Measurements from ENCODE around the gene TRAPPC3.

Gene TRAPPC3

GRCh38 chr1:36094621-36095061, 54.6 kb downstream of the TRAPPC3 start:
- Histone ChIP-seq H3K27me3 (ENCODE audit: insufficient read depth, low read length, poor library complexity) (no peaks in the 10 kb centered on the region), H3K9ac (ENCODE audit: low read depth, low read length) (no peak overlapping the region), H3K4me2 (ENCODE audit: insufficient read depth, low read length) (no peak overlapping the region), H2AFZ (ENCODE audit: low read depth, low read length) (no peak overlapping the region), H3K27ac (ENCODE audit: low read length) (no peak overlapping the region), H4K20me1 (ENCODE audit: insufficient read depth, low read length) (peaks cover 25% of the 10 kb centered on the region), H3K9me3 (ENCODE audit: insufficient read depth, low read length, severe bottlenecking) (no peaks in the 10 kb centered on the region), H3K36me3 (ENCODE audit: insufficient read depth, low read length) (peaks cover 48% of the 10 kb centered on the region), H3K79me2 (ENCODE audit: insufficient read depth, low read length) (peaks cover 31% of the 10 kb centered on the region), H3K4me3 (ENCODE audit: low read depth in 1 of 2, low read length in 2 of 2) (no peak overlapping the region), H3K4me1 (ENCODE audit: insufficient read depth, low read length) (peaks cover 27% of the 10 kb centered on the region)
- ATAC-seq (ENCODE audit: insufficient read depth, low read depth), result no peak
- no peak for TF ChIP-seq EZH2 (IDR thresholded peaks at IDR 0.05; ENCODE audit: borderline replicate concordance, low read depth, low read length, severe bottlenecking)
- TF ChIP-seq CTCF (IDR thresholded peaks at IDR 0.05; ENCODE audit: borderline replicate concordance, extremely low read depth, low read length, poor library complexity, severe bottlenecking), result no peak
- no peak for DNase-seq

GRCh38 chr1:36093929-36094328, 55.4 kb downstream of the TRAPPC3 start:
- TF ChIP-seq CTCF (IDR thresholded peaks at IDR 0.05; ENCODE audit: borderline replicate concordance, extremely low read depth, low read length, poor library complexity, severe bottlenecking) (no peak), EZH2 (IDR thresholded peaks at IDR 0.05; ENCODE audit: borderline replicate concordance, low read depth, low read length, severe bottlenecking) (no peak)
- H3K4me3 ChIP-seq (ENCODE audit: low read depth in 1 of 2, low read length in 2 of 2), result no peak overlapping the region
- ATAC-seq (ENCODE audit: insufficient read depth, low read depth) (no peak), DNase-seq (no peak)
- peaks cover 28% of the 10 kb centered on the region for H4K20me1 ChIP-seq (ENCODE audit: insufficient read depth, low read length)
- no peak overlapping the region for H3K9ac ChIP-seq (ENCODE audit: low read depth, low read length)
- peaks cover 27% of the 10 kb centered on the region for H3K4me1 ChIP-seq (ENCODE audit: insufficient read depth, low read length)
- H3K4me2 ChIP-seq (ENCODE audit: insufficient read depth, low read length), result no peak overlapping the region
- H3K9me3 ChIP-seq (ENCODE audit: insufficient read depth, low read length, severe bottlenecking), result no peaks in the 10 kb centered on the region
- H3K27me3 ChIP-seq (ENCODE audit: insufficient read depth, low read length, poor library complexity), result no peaks in the 10 kb centered on the region
- H3K79me2 ChIP-seq (ENCODE audit: insufficient read depth, low read length), result peaks cover 38% of the 10 kb centered on the region
- no peak overlapping the region for H3K27ac ChIP-seq (ENCODE audit: low read length)
- H2AFZ ChIP-seq (ENCODE audit: low read depth, low read length), result no peak overlapping the region
- H3K36me3 ChIP-seq (ENCODE audit: insufficient read depth, low read length), result peaks cover 51% of the 10 kb centered on the region

- H3K4me1 ChIP-seq (ENCODE audit: insufficient read depth, low read length), result peaks cover 31% of the 10 kb centered on the region
- no peak overlapping the region for H2AFZ ChIP-seq (ENCODE audit: low read depth, low read length)
- peaks cover 28% of the 10 kb centered on the region for H4K20me1 ChIP-seq (ENCODE audit: insufficient read depth, low read length)
- H3K79me2 ChIP-seq (ENCODE audit: insufficient read depth, low read length), result peaks cover 40% of the 10 kb centered on the region
- H3K27me3 ChIP-seq (ENCODE audit: insufficient read depth, low read length, poor library complexity), result no peaks in the 10 kb centered on the region
- H3K9ac ChIP-seq (ENCODE audit: low read depth, low read length), result no peak overlapping the region
- no peak overlapping the region for H3K27ac ChIP-seq (ENCODE audit: low read length)
- no peak overlapping the region for H3K4me2 ChIP-seq (ENCODE audit: insufficient read depth, low read length)
- TF ChIP-seq EZH2 (IDR thresholded peaks at IDR 0.05; ENCODE audit: borderline replicate concordance, low read depth, low read length, severe bottlenecking), result no peak
- no peak for TF ChIP-seq CTCF (IDR thresholded peaks at IDR 0.05; ENCODE audit: borderline replicate concordance, extremely low read depth, low read length, poor library complexity, severe bottlenecking)
- no peak overlapping the region for H3K4me3 ChIP-seq (ENCODE audit: low read depth in 1 of 2, low read length in 2 of 2)
- no peak for ATAC-seq (ENCODE audit: insufficient read depth, low read depth)
- H3K36me3 ChIP-seq (ENCODE audit: insufficient read depth, low read length), result peaks cover 51% of the 10 kb centered on the region
- H3K9me3 ChIP-seq (ENCODE audit: insufficient read depth, low read length, severe bottlenecking), result no peaks in the 10 kb centered on the region
- DNase-seq, result no peak
Observed at GRCh38 chr1:36093226-36093625, 56.1 kb downstream of the TRAPPC3 start.

- ATAC-seq (ENCODE audit: insufficient read depth, low read depth) (no peak), DNase-seq (no peak)
- Histone ChIP-seq H3K79me2 (ENCODE audit: insufficient read depth, low read length) (peaks cover 40% of the 10 kb centered on the region), H2AFZ (ENCODE audit: low read depth, low read length) (no peak overlapping the region), H4K20me1 (ENCODE audit: insufficient read depth, low read length) (peaks cover 28% of the 10 kb centered on the region), H3K9me3 (ENCODE audit: insufficient read depth, low read length, severe bottlenecking) (no peaks in the 10 kb centered on the region), H3K4me1 (ENCODE audit: insufficient read depth, low read length) (peaks cover 35% of the 10 kb centered on the region), H3K9ac (ENCODE audit: low read depth, low read length) (no peak overlapping the region), H3K4me3 (ENCODE audit: low read depth in 1 of 2, low read length in 2 of 2) (no peak overlapping the region), H3K36me3 (ENCODE audit: insufficient read depth, low read length) (peaks cover 51% of the 10 kb centered on the region), H3K27me3 (ENCODE audit: insufficient read depth, low read length, poor library complexity) (no peaks in the 10 kb centered on the region), H3K27ac (ENCODE audit: low read length) (no peak overlapping the region), H3K4me2 (ENCODE audit: insufficient read depth, low read length) (no peak overlapping the region)
- TF ChIP-seq EZH2 (IDR thresholded peaks at IDR 0.05; ENCODE audit: borderline replicate concordance, low read depth, low read length, severe bottlenecking) (no peak), CTCF (IDR thresholded peaks at IDR 0.05; ENCODE audit: borderline replicate concordance, extremely low read depth, low read length, poor library complexity, severe bottlenecking) (no peak)
Observed at GRCh38 chr1:36092798-36093185, 56.5 kb downstream of the TRAPPC3 start.
